Karpas-422 (cell line): ENCODE measurements around the gene CARD14. TPM values are rescaled to one million over a fixed set of nuclear protein-coding genes. Genes with fewer than 3 reads are reported as not detected.
"Not testable (repeated sequence)": the region's sequence is repeated elsewhere in the genome, so short reads cannot be mapped to it uniquely, and the experiment has no call there.

Source experiments
- DNase-seq: peaks from one replicate; pipeline ENCODE4 v3.0.0-alpha.2; 2015
- H2AFZ ChIP-seq: fragments of 200-600 bp; sonication (generic); 2 replicates; pipeline ENCODE4 v1.6.1; 2014; ENCODE audit warnings: antibody characterized with exemption, low read length, mixed read lengths
- H3K27ac ChIP-seq: fragments of 200-600 bp; sonication (generic); 2 replicates; pipeline ENCODE4 v1.5.1; 2014; ENCODE audit warnings: mild to moderate bottlenecking, low read length, moderate library complexity
- H3K27me3 ChIP-seq: fragments of 200-600 bp; sonication (generic); 2 replicates; pipeline ENCODE4 v1.6.1; 2014; ENCODE audit warnings: low read length, mixed read lengths
- H3K36me3 ChIP-seq: fragments of 200-600 bp; sonication (generic); 2 replicates; pipeline ENCODE4 v1.6.1; 2014; ENCODE audit warnings: low read length, mixed read lengths; ENCODE audit not compliant: insufficient read depth
- H3K4me1 ChIP-seq: fragments of 200-600 bp; sonication (generic); 2 replicates; pipeline ENCODE4 v1.6.1; 2014; ENCODE audit warnings: mild to moderate bottlenecking, low read length, mixed read lengths
- H3K4me2 ChIP-seq: fragments of 200-600 bp; sonication (generic); 2 replicates; pipeline ENCODE4 v1.6.1; 2014; ENCODE audit warnings: low read length, low read depth, mild to moderate bottlenecking; ENCODE audit not compliant: poor library complexity, severe bottlenecking
- H3K4me3 ChIP-seq: fragments of 200-600 bp; sonication (generic); 2 replicates; pipeline ENCODE4 v1.5.1; 2014; ENCODE audit warnings: mild to moderate bottlenecking, antibody characterized with exemption, low read length, mixed read lengths
- H3K79me2 ChIP-seq: fragments of 200-600 bp; sonication (generic); 2 replicates; pipeline ENCODE4 v1.6.1; 2014; ENCODE audit warnings: mild to moderate bottlenecking, low read length, mixed read lengths
- H3K9ac ChIP-seq: fragments of 200-600 bp; sonication (generic); 2 replicates; pipeline ENCODE4 v1.6.0; 2014; ENCODE audit warnings: low read length
- H3K9me2 ChIP-seq: fragments of 200-600 bp; sonication (generic), shearing (Covaris generic); replicated peaks from 2 replicates; pipeline ENCODE4 v1.6.0; 2014; ENCODE audit warnings: mild to moderate bottlenecking, low read length, moderate library complexity; ENCODE audit not compliant: insufficient read depth
- H3K9me3 ChIP-seq: fragments of 300-700, 200-600 bp; sonication (generic); 2 replicates; pipeline ENCODE4 v1.6.1; 2014; ENCODE audit warnings: low read length, mixed read lengths
- H4K20me1 ChIP-seq: fragments of 200-600 bp; sonication (generic); 2 replicates; pipeline ENCODE4 v1.6.1; 2014; ENCODE audit warnings: mild to moderate bottlenecking, antibody characterized with exemption, low read length, low read depth; ENCODE audit not compliant: insufficient read depth
- total RNA-seq: library from RNA; depleted of rRNA; stranded (reverse); fragments of >200 nt; shearing (Covaris generic); gene quantifications from 2 replicates; pipeline ENCODE4 v1.2.3, GENCODE V29; 2014; ENCODE audit warnings: low replicate concordance

CARD14 gene
- total RNA-seq, 1 experiment from 2014 or later: not detected

DNA sequence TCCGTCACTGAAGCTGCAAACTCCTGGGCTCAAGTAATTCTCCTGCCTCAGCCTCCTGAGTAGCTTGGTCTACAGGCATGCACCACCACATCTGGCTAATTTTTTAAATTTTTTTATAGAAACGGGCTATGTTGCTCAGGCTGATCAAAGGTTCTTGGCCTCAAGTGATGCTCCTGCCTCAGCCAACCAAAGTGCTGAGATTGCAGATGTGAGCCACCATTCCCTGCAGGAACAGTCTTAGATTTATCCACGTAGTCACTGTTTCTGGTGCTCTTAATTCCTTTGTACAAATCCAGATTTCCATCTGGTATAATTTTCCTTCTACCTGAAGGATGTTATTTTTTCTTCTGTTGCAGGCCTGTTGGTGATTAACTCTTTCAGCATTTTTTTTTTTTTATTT is 63.4 kb downstream of the CARD14 start:
- Histone ChIP-seq H3K4me3 (no peak overlapping the region), H3K9me3 (peaks cover 13% of the 10 kb centered on the region), H2AFZ (no peak overlapping the region), H3K9ac (no peak overlapping the region), H3K36me3 (no peaks in the 10 kb centered on the region), H3K4me1 (no peaks in the 10 kb centered on the region), H3K27ac (no peak overlapping the region), H3K4me2 (no peak overlapping the region), H3K9me2 (no peaks in the 10 kb centered on the region), H4K20me1 (no peaks in the 10 kb centered on the region), H3K79me2 (no peaks in the 10 kb centered on the region), H3K27me3 (no peaks in the 10 kb centered on the region)
- no peak for DNase-seq

DNA sequence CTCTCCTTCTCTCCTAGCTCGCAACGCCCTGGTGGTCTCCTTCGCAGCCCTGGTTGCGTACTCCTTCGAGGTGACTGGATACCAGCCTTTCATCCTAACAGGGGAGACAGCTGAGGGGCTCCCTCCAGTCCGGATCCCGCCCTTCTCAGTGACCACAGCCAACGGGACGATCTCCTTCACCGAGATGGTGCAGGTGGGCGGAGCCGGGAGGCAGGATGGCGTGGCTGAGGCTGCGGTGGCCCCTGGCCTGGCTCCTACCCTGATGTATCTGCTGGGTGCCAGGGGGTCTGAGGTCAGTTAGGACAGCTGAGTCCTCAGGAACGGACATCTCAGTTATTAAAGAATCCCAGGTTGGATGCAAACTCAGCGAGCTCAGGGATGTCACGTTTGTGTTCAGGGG is 67.1 kb downstream of the CARD14 start:
- Histone ChIP-seq H2AFZ (no peak overlapping the region), H3K79me2 (no peaks in the 10 kb centered on the region), H3K36me3 (no peaks in the 10 kb centered on the region), H3K27me3 (no peaks in the 10 kb centered on the region), H3K4me2 (no peak overlapping the region), H3K9ac (no peak overlapping the region), H3K4me1 (no peaks in the 10 kb centered on the region), H3K27ac (no peak overlapping the region), H3K4me3 (no peak overlapping the region), H3K9me3 (peaks cover 8% of the 10 kb centered on the region), H4K20me1 (no peaks in the 10 kb centered on the region), H3K9me2 (no peaks in the 10 kb centered on the region)
- DNase-seq: no peak

DNA sequence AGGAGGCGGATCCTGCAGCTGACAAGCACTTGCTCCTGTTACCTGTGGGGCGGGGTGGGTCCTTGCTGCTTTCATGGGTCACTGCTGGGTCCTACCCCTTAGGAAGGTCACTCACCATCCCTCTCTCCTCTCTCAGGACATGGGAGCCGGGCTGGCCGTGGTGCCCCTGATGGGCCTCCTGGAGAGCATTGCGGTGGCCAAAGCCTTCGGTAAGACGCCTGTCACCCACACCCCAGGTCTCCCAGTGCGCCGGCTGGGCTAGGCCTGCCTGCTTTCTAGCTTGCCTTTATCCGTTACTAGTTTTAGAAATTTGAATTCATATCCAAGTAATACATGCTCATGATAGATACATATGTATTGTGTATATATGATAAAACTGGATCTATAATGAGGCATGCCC is 67.6 kb downstream of the CARD14 start:
- Histone ChIP-seq H3K9ac (no peak overlapping the region), H3K4me3 (no peak overlapping the region), H3K9me2 (no peaks in the 10 kb centered on the region), H2AFZ (no peak overlapping the region), H3K79me2 (no peaks in the 10 kb centered on the region), H4K20me1 (no peaks in the 10 kb centered on the region), H3K27ac (no peak overlapping the region), H3K4me2 (no peak overlapping the region), H3K9me3 (peaks cover 7% of the 10 kb centered on the region), H3K36me3 (no peaks in the 10 kb centered on the region), H3K4me1 (no peaks in the 10 kb centered on the region), H3K27me3 (no peaks in the 10 kb centered on the region)
- no peak for DNase-seq

DNA sequence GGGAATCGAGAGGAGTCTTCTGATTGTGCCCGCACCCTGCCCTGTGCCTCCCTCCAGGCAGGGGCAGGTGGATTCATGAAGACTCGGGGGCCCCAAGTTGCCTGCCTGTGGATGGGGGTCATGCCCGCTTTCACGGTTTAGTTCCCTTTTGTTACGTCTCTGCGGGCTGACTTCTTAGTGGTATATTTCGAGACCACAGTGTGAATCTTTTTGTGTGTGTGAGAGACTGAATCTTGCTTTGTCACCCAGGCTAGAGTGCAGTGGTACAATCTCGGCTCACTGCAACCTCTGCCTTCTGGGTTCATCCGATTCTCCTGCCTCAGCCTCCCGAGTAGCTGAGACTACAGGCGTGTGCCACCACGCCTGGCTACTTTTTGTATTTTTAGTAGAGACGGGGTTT is 72.7 kb downstream of the CARD14 start:
- no peak overlapping the region for H3K9ac ChIP-seq
- no peak overlapping the region for H3K27ac ChIP-seq
- H2AFZ ChIP-seq: no peak overlapping the region
- H3K9me2 ChIP-seq: no peaks in the 10 kb centered on the region
- no peaks in the 10 kb centered on the region for H3K4me1 ChIP-seq
- no peaks in the 10 kb centered on the region for H4K20me1 ChIP-seq
- no peak overlapping the region for H3K4me3 ChIP-seq
- H3K79me2 ChIP-seq: no peaks in the 10 kb centered on the region
- no peaks in the 10 kb centered on the region for H3K36me3 ChIP-seq
- H3K9me3 ChIP-seq: no peaks in the 10 kb centered on the region
- no peaks in the 10 kb centered on the region for H3K27me3 ChIP-seq
- H3K4me2 ChIP-seq: no peak overlapping the region
- no peak for DNase-seq

DNA sequence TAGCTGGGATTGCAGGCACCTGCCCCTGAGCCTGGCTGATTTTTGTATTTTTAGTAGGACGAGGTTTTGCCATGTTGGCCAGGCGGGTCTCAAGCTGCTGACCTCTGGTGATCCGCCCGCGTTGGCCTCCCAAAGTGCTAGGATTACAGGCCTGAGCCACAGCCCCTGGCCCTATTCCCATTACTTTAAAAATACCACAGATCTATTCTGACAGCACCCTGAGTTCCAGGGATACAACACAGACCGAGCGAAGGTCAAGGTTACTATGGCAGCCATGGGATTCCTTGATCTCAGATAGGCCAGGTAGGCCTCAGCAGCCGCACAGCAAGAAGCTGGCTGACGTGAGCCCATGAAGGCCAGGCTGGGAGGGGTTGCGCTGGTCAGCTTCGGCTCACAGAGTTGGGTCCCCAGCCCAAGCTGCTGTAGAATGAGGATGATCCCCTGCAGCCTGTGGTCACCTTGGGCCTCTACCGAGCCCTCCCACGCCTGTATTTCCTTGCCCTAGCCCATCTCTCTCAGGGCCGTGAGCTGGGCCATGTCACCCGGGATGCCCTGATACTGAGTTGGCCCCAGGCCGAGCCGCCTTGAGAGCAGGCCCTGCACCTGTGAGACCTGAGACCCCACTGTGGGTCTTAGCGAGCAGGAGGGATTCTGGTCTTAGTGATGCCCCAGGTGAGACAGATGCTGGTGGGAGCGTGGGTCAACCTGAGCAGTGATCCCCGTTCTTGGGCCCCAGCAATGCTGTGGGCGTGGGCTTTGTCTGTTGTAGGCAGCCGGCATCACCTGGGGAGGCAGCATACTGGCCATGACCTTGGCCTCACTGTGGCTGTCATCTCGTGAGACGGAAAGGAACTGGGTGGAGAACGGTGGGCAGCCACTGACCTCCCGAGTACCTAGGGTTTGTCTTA is 74.0 kb downstream of the CARD14 start:
- no peak overlapping the region for H2AFZ ChIP-seq
- DNase-seq: no peak
- no peaks in the 10 kb centered on the region for H3K9me2 ChIP-seq
- H4K20me1 ChIP-seq: no peaks in the 10 kb centered on the region
- no peak overlapping the region for H3K27ac ChIP-seq
- H3K9ac ChIP-seq: no peak overlapping the region
- no peaks in the 10 kb centered on the region for H3K27me3 ChIP-seq
- H3K4me2 ChIP-seq: no peak overlapping the region
- no peaks in the 10 kb centered on the region for H3K36me3 ChIP-seq
- no peaks in the 10 kb centered on the region for H3K4me1 ChIP-seq
- H3K9me3 ChIP-seq: no peaks in the 10 kb centered on the region
- H3K4me3 ChIP-seq: no peak overlapping the region
- H3K79me2 ChIP-seq: no peaks in the 10 kb centered on the region

DNA sequence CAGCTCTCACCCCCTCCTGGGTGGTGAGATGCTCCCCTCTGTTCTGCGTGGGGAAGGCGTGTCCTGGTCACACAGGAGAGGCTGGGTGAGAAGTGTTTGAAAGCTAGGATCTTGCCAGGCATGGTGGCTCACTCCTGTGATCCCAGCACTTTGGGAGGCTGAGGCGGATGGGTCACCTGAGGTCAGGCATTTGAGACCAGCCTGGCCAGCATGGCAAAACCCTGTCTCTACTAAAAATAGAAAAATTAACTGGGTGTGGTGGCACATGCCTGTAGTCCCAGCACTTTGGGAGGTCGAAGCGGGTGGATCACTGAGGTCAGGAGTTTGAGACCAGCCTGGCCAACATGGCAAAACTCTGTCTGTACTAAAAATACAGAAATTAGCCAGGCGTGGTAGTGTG is 74.6 kb downstream of the CARD14 start:
- not testable (repeated sequence) for H3K4me3 ChIP-seq, H3K27ac ChIP-seq, H3K4me2 ChIP-seq, H4K20me1 ChIP-seq, H3K27me3 ChIP-seq, H3K9me3 ChIP-seq, DNase-seq, H2AFZ ChIP-seq, H3K36me3 ChIP-seq, H3K9me2 ChIP-seq, H3K9ac ChIP-seq, H3K79me2 ChIP-seq, H3K4me1 ChIP-seq

DNA sequence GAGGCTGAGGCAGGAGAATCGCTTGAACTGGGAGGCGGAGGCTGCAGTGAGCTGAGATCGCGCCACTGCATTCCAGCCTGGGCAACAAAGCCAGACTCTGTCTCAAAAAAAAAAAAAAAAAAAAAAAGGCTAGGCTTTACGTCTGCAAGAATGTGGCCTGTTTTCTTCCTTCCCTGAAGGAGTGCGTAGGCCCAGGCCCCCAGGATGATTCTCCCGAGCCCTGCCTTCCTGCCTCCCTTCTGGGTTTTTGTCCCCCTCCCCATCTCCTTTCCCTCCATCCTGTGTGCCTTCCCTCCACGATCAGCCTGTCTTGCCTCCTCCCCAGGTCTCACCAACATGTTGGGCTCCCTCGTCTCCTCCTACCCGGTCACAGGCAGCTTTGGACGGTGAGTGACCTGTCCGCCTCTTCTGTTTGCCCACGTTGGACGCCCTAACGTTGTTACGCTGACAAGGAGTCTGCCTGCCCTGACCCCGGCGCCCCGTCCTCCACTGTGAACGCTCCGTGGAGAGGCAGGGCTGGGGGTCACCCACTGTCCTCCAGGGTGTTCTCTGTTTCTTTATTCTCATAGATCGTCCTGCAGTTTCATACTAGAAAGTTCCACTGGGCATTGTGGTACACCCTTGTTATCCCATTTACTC is 75.2 kb downstream of the CARD14 start:
- no peaks in the 10 kb centered on the region for H3K9me3 ChIP-seq
- H3K4me2 ChIP-seq: no peak overlapping the region
- no peaks in the 10 kb centered on the region for H4K20me1 ChIP-seq
- no peaks in the 10 kb centered on the region for H3K27me3 ChIP-seq
- no peaks in the 10 kb centered on the region for H3K4me1 ChIP-seq
- no peak for DNase-seq
- H3K4me3 ChIP-seq: no peak overlapping the region
- H2AFZ ChIP-seq: no peak overlapping the region
- H3K27ac ChIP-seq: no peak overlapping the region
- H3K36me3 ChIP-seq: no peaks in the 10 kb centered on the region
- no peaks in the 10 kb centered on the region for H3K9me2 ChIP-seq
- H3K79me2 ChIP-seq: no peaks in the 10 kb centered on the region
- H3K9ac ChIP-seq: no peak overlapping the region

DNA sequence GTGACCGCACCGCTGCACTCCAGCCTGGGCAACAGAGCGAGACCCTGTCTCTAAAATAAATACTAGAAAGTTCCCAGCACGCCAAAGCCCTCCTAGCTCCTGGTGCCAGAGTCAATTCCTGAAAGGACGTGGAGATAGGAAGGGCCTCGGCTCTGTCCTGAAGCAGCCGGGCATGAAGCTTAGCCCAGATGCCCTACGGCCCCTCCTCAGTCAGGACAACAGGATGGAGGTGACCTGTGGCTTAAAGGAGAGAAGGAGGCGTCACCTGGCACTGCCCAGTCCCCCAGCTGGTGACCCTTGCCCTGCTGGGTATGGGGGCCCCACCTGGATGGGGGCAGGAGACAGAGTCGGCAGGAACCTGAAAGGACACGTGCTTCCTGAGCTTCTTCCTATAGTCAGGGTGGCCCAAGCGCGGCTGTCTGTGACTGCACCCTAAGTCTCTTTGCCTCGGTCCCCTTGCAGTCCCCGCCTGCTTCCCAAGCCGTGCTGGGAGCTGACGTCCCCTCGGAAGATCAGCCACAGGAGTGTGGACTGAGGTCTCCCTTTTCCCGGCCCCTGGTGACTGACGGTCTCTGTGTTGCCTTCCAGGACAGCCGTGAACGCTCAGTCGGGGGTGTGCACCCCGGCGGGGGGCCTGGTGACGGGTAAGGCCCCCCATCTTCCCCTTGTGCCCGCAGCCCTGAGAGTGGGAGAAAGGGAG is 75.9 kb downstream of the CARD14 start:
- Histone ChIP-seq H3K27me3 (no peaks in the 10 kb centered on the region), H4K20me1 (no peaks in the 10 kb centered on the region), H3K9ac (no peak overlapping the region), H3K9me3 (no peaks in the 10 kb centered on the region), H3K4me3 (no peak overlapping the region), H3K79me2 (no peaks in the 10 kb centered on the region), H3K4me2 (no peak overlapping the region), H2AFZ (no peak overlapping the region), H3K36me3 (no peaks in the 10 kb centered on the region), H3K27ac (no peak overlapping the region), H3K4me1 (no peaks in the 10 kb centered on the region), H3K9me2 (no peaks in the 10 kb centered on the region)
- DNase-seq: no peak
